Erythroblast (primary cell): Measurements from ENCODE around the gene GBA3.

Experiments used
- GATA1 ChIP-seq: IDR thresholded peaks from 2 replicates; pipeline ENCODE4 v1.6.1; 2011; ENCODE audit warnings: low read depth, mild to moderate bottlenecking, control low read depth, low read length, moderate library complexity
- POLR2A ChIP-seq: IDR thresholded peaks from 2 replicates; pipeline ENCODE4 v1.6.1; 2011; ENCODE audit warnings: mild to moderate bottlenecking, low read length

- no peak for TF ChIP-seq POLR2A
- TF ChIP-seq GATA1: no peak
Observed at GRCh38 chr4:22712529-22712928, 19.8 kb downstream of the GBA3 start.
